Measurements from ENCODE around the gene DOCK7. TPM values are rescaled to one million over a fixed set of nuclear protein-coding genes. Genes with fewer than 3 reads are reported as not detected.

Gene DOCK7
- polyA plus RNA-seq, 3 donors: 2.9 to 3.7 (median 3.5) TPM

DNA sequence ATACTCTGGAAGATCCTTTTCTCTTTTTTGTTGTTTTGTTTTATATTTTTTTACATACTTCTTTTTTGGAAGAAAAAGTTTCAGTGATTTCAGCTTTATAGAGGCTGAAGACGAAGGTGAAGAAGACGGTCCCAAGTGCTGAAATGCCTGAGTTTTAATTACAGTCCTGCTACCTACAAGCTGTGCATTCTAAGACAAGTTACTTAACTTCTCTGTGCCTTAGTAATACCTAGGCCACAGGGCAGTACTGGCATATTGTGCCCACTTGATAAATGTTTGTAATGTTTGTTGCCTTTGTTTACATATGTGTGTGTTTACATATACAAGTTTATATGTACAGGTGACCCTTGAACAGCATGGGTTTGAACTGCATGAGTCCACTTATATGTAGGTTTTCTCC lies 147.1 kb downstream of the DOCK7 start:
- Histone ChIP-seq H3K4me1 (ENCODE audit: control insufficient read depth in 1 of 2, insufficient read depth in 2 of 2, low read length in 2 of 2) (no peaks in the 10 kb centered on the region), H3K9ac (ENCODE audit: insufficient read depth, low read length, poor library complexity, severe bottlenecking) (no peak overlapping the region), H3K4me3 (replicated peaks in 1 of 3; ENCODE audit: low read depth in 2 of 3, low read length in 3 of 3) (no peak overlapping the region), H3K9me3 (replicated peaks in 1 of 2; ENCODE audit: control insufficient read depth in 1 of 2, insufficient read depth in 1 of 2, low read length in 2 of 2) (no peaks in the 10 kb centered on the region), H3K36me3 (replicated peaks in 1 of 2; ENCODE audit: control insufficient read depth in 1 of 2, insufficient read depth in 2 of 2, low read length in 2 of 2) (peaks cover 0 to 19% of the 10 kb centered on the region in 2 donors), H4K20me1 (ENCODE audit: insufficient read depth, low read length) (no peaks in the 10 kb centered on the region), H3K79me2 (ENCODE audit: insufficient read depth, low read length) (no peaks in the 10 kb centered on the region), H3K4me2 (replicated peaks; ENCODE audit: extremely low read depth, low read length, poor library complexity, severe bottlenecking) (no peak overlapping the region), H3K27ac (ENCODE audit: low read depth in 1 of 2, low read length in 2 of 2) (no peak overlapping the region), H3K27me3 (ENCODE audit: control insufficient read depth in 2 of 2, insufficient read depth in 2 of 2, low read length in 2 of 2) (no peaks in the 10 kb centered on the region), H2AFZ (ENCODE audit: insufficient read depth, low read depth, low read length, poor library complexity, severe bottlenecking) (no peak overlapping the region)
- DNase-seq: no peak
- no peak overlapping the region for H3K27ac Mint-ChIP-seq
- no peaks in the 10 kb centered on the region for H3K27me3 Mint-ChIP-seq (ENCODE audit: low read depth in 3 of 3)
- no CpG with 5 or more reads among the region's 2 CpGs for WGBS (ENCODE audit: insufficient coverage)
- H3K4me3 Mint-ChIP-seq: no peak overlapping the region
- no peaks in the 10 kb centered on the region for H3K4me1 Mint-ChIP-seq
- TF ChIP-seq, protein P1, sequence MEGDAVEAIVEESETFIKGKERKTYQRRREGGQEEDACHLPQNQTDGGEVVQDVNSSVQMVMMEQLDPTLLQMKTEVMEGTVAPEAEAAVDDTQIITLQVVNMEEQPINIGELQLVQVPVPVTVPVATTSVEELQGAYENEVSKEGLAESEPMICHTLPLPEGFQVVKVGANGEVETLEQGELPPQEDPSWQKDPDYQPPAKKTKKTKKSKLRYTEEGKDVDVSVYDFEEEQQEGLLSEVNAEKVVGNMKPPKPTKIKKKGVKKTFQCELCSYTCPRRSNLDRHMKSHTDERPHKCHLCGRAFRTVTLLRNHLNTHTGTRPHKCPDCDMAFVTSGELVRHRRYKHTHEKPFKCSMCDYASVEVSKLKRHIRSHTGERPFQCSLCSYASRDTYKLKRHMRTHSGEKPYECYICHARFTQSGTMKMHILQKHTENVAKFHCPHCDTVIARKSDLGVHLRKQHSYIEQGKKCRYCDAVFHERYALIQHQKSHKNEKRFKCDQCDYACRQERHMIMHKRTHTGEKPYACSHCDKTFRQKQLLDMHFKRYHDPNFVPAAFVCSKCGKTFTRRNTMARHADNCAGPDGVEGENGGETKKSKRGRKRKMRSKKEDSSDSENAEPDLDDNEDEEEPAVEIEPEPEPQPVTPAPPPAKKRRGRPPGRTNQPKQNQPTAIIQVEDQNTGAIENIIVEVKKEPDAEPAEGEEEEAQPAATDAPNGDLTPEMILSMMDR (IDR thresholded peaks at IDR 0.05): no peak
- no peaks in the 10 kb centered on the region for H3K9me3 Mint-ChIP-seq
- intact Hi-C loops (cut with micrococcal nuclease): no loop called here
- H3K36me3 Mint-ChIP-seq: peaks cover 4 to 8% of the 10 kb centered on the region in 2 donors

DNA sequence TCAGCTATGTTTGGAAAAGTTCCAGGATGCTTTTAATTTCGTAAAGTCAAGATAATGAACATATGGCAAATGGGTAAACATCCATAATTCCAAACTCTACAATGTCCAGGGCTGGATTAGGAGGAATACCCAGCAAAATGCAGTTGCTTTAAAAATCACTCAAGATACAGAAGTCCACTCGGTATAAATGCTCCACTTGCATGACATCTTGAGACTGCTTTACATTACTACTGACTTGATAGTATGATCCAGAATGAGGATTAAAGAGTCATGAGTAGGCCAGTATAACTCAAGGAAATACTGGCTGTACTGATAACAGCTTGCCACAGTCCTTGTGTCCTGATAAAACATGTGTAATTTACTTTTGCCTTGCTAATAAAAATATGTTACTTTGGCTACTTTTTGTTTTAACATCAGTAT lies 149.1 kb downstream of the DOCK7 start:
- Histone ChIP-seq H3K9ac (ENCODE audit: insufficient read depth, low read length, poor library complexity, severe bottlenecking) (no peak overlapping the region), H3K4me3 (replicated peaks in 1 of 3; ENCODE audit: low read depth in 2 of 3, low read length in 3 of 3) (no peak overlapping the region), H3K36me3 (replicated peaks in 1 of 2; ENCODE audit: control insufficient read depth in 1 of 2, insufficient read depth in 2 of 2, low read length in 2 of 2) (peaks cover 0 to 24% of the 10 kb centered on the region in 2 donors), H4K20me1 (ENCODE audit: insufficient read depth, low read length) (no peaks in the 10 kb centered on the region), H2AFZ (ENCODE audit: insufficient read depth, low read depth, low read length, poor library complexity, severe bottlenecking) (no peak overlapping the region), H3K79me2 (ENCODE audit: insufficient read depth, low read length) (no peaks in the 10 kb centered on the region), H3K4me2 (replicated peaks; ENCODE audit: extremely low read depth, low read length, poor library complexity, severe bottlenecking) (no peak overlapping the region), H3K27ac (ENCODE audit: low read depth in 1 of 2, low read length in 2 of 2) (no peak overlapping the region), H3K9me3 (replicated peaks in 1 of 2; ENCODE audit: control insufficient read depth in 1 of 2, insufficient read depth in 1 of 2, low read length in 2 of 2) (no peaks in the 10 kb centered on the region), H3K4me1 (ENCODE audit: control insufficient read depth in 1 of 2, insufficient read depth in 2 of 2, low read length in 2 of 2) (no peaks in the 10 kb centered on the region), H3K27me3 (ENCODE audit: control insufficient read depth in 2 of 2, insufficient read depth in 2 of 2, low read length in 2 of 2) (no peaks in the 10 kb centered on the region)
- H3K36me3 Mint-ChIP-seq: peaks cover 8 to 12% of the 10 kb centered on the region in 2 donors
- intact Hi-C loops (cut with micrococcal nuclease): no loop called here
- no peaks in the 10 kb centered on the region for H3K9me3 Mint-ChIP-seq
- TF ChIP-seq, protein P1 (IDR thresholded peaks at IDR 0.05): no peak
- H3K27me3 Mint-ChIP-seq (ENCODE audit: low read depth in 3 of 3): no peaks in the 10 kb centered on the region
- no peak overlapping the region for H3K4me3 Mint-ChIP-seq
- no peak overlapping the region for H3K27ac Mint-ChIP-seq
- no CpG with 5 or more reads among the region's 2 CpGs for WGBS (ENCODE audit: insufficient coverage)
- no peaks in the 10 kb centered on the region for H3K4me1 Mint-ChIP-seq
- no peak for DNase-seq

All from CD14-positive monocyte (primary cell).